Subcutaneous adipose tissue (tissue), 4 donors: ENCODE results near the gene PCDHA7. TPM values are rescaled to one million over a fixed set of nuclear protein-coding genes. Genes with fewer than 3 reads are reported as not detected.

Experiments
- total RNA-seq, 4 donors: library from RNA; depleted of rRNA; stranded (reverse); fragments of >200 nt; gene quantifications; one replicate each; pipeline ENCODE4 v1.1.0, GENCODE V29; 2016
- TF ChIP-seq, protein P1 (sequence below): fragments of 450-650 bp; IDR thresholded peaks from one replicate; pipeline ENCODE4 v1.5.1; 2016; ENCODE audit warnings: low read depth, mild to moderate bottlenecking, control low read depth, antibody characterized with exemption, moderate library complexity

The PCDHA7 gene
- total RNA-seq, 4 donors from 2014 or later = 0.17 to 0.44 (median 0.26) TPM

DNA sequence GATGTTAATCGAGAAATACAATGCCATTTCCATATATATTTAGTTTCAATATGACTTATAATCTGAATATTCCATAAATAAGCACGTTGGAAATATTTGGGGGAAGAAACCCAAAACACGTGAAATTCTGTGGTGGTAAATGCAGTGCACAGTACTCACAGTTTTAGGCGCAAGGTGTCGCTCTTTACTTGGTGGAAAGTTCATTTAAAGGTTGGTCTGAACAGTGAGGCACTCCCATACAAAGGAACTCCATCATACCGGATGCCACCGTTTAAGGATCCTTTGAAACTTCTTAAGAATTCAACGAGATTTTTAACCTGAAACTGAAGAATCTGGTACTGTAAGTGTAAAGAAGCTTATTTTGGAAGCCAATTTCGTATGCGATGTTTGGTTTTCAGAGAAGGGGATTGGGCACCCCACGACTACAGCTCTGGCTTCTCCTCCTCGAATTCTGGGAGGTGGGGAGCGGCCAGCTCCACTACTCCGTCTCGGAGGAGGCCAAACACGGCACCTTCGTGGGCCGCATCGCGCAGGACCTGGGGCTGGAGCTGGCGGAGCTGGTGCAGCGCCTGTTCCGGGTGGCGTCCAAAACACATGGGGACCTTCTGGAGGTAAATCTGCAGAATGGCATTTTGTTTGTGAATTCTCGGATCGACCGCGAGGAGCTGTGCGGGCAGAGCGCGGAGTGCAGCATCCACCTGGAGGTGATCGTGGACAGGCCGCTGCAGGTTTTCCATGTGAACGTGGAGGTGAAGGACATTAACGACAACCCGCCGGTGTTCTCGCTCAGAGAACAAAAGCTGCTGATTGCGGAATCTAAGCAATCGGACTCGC is 34.9 kb downstream of the PCDHA7 start, which contains the start of gene PCDHA11:
PCDHA11 (plus strand) TSS at position 237 of the 834 bp plus-strand sequence; CDS start at position 384, 147 bp downstream.
- TF ChIP-seq, protein P1, sequence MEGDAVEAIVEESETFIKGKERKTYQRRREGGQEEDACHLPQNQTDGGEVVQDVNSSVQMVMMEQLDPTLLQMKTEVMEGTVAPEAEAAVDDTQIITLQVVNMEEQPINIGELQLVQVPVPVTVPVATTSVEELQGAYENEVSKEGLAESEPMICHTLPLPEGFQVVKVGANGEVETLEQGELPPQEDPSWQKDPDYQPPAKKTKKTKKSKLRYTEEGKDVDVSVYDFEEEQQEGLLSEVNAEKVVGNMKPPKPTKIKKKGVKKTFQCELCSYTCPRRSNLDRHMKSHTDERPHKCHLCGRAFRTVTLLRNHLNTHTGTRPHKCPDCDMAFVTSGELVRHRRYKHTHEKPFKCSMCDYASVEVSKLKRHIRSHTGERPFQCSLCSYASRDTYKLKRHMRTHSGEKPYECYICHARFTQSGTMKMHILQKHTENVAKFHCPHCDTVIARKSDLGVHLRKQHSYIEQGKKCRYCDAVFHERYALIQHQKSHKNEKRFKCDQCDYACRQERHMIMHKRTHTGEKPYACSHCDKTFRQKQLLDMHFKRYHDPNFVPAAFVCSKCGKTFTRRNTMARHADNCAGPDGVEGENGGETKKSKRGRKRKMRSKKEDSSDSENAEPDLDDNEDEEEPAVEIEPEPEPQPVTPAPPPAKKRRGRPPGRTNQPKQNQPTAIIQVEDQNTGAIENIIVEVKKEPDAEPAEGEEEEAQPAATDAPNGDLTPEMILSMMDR = no peak

DNA sequence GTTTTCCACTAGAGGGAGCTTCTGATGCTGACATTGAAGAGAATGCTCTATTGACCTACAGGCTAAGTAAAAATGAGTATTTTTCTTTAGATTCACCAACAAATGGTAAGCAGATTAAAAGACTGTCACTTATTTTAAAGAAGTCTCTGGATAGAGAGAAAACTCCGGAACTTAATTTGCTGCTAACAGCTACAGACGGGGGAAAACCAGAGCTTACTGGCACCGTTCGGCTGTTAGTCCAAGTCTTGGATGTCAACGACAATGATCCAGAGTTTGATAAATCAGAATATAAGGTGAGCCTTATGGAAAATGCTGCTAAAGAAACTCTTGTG is 35.5 kb downstream of the PCDHA7 start:
- TF ChIP-seq, protein P1 = no peak

DNA sequence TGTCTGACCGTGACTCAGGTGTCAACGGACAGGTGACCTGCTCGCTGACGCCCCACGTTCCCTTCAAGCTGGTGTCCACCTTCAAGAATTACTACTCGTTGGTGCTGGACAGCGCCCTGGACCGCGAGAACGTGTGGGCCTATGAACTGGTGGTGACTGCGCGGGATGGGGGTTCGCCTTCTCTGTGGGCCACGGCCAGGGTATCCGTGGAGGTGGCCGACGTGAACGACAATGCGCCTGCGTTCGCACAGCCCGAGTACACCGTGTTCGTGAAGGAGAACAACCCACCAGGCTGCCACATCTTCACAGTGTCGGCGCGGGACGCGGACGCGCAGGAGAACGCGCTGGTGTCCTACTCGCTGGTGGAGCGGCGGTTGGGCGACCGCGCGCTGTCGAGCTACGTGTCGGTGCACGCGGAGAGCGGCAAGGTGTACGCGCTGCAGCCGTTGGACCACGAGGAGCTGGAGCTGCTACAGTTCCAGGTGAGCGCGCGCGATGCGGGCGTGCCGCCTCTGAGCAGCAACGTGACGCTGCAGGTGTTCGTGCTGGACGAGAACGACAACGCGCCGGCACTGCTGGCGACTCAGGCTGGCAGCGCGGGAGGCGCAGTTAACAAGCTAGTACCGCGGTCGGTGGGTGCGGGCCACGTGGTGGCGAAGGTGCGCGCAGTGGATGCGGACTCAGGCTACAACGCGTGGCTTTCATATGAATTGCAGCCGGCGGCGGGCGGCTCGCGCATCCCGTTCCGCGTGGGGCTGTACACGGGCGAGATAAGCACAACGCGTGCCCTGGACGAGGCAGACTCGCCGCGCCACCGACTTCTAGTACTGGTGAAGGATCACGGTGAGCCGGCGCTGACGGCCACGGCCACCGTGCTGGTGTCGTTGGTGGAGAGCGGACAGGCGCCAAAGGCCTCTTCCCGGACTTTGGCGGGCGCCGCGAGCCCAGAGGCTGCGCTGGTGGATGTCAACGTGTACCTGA is 36.4 kb downstream of the PCDHA7 start:
- TF ChIP-seq, protein P1 = no peak

DNA sequence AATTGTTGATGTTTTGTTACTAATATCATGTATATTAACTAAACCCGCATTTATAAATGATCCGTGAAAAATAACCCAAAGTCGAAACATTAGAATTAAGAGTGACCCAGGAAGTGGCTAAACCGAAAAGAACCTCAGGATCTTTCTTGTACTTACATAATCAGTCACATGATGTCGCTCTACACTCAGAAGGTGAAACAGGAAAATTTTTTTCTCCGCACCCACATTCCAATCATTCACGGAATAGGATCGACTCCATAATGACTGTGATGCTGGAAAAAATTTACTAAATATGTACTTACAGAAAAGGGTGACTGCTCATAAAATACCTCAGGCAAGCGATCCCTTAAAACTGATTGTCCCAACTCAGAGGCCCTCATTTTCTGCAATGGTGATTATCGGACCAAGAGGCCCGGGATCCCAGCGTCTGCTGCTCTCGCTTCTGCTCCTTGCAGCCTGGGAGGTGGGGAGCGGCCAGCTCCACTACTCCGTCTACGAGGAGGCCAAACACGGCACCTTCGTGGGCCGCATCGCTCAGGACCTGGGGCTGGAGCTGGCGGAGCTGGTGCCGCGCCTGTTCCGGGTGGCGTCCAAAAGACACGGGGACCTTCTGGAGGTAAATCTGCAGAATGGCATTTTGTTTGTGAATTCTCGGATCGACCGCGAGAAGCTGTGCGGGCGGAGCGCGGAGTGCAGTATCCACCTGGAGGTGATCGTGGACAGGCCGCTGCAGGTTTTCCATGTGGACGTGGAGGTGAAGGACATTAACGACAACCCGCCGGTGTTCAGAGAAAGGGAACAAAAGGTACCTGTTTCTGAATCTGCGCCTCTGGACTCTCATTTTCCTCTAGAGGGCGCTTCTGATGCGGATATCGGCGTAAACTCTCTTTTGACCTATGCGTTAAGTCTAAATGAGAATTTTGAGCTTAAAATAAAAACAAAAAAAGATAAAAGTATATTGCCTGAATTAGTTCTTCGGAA is 41.3 kb downstream of the PCDHA7 start, which contains the start of gene PCDHA12:
PCDHA12 (plus strand) TSS at position 224 of the 981 bp plus-strand sequence; CDS start at position 389, 165 bp downstream.
- TF ChIP-seq, protein P1 = no peak

DNA sequence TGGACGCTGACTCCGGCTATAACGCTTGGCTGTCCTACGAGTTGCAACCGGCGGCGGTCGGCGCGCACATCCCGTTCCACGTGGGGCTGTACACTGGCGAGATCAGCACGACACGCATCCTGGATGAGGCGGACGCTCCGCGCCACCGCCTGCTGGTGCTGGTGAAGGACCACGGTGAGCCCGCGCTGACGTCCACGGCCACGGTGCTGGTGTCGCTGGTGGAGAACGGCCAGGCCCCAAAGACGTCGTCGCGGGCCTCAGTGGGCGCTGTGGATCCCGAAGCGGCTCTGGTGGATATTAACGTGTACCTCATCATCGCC is 43.2 kb downstream of the PCDHA7 start:
- TF ChIP-seq, protein P1 = no peak

DNA sequence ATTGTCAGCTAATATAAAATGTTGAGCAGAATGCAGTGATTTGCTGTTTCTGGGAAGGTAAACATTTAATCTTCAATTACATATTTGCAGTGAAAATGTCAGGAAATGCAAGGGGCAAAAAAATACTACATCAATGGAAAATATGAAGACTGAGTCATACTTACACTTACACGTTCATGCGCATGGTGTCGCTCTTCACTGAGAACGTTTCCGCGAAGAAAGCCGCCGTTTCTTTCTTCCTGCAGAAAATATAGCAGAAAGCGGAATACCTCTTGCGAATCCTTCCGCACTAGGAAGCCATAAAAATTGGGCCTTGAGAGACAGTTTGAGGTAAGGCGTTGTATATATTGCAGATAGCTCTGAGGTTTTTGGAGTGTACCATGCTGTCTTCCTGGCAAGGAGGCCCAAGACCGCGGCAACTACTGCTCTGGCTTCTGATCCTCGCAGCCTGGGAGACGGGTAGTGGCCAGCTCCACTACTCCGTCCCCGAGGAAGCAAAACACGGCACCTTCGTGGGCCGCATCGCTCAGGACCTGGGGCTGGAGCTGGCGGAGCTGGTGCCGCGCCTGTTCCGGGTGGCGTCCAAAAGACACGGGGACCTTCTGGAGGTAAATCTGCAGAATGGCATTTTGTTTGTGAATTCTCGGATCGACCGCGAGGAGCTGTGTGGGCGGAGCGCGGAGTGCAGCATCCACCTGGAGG is 48.0 kb downstream of the PCDHA7 start, which contains the start of gene PCDHA13:
PCDHA13 (plus strand) TSS at position 236 of the 702 bp plus-strand sequence; CDS start at position 381, 145 bp downstream.
- TF ChIP-seq, protein P1 = no peak
